Measurements from ENCODE around the gene LTC4S.

The LTC4S gene

GRCh38 chr5:179839328-179840256 is 45.8 kb downstream of the LTC4S start:
- Histone ChIP-seq H3K4me2 (ENCODE audit: insufficient read depth, low read length) (no peak overlapping the region), H3K4me1 (ENCODE audit: insufficient read depth, low read length) (peaks cover 12% of the 10 kb centered on the region), H3K9ac (ENCODE audit: low read depth, low read length) (no peak overlapping the region), H3K4me3 (ENCODE audit: low read depth in 1 of 2, low read length in 2 of 2) (no peak overlapping the region), H3K79me2 (ENCODE audit: insufficient read depth, low read length) (no peaks in the 10 kb centered on the region), H3K9me3 (ENCODE audit: insufficient read depth, low read length, severe bottlenecking) (peaks cover 4% of the 10 kb centered on the region), H2AFZ (ENCODE audit: low read depth, low read length) (no peak overlapping the region), H3K36me3 (ENCODE audit: insufficient read depth, low read length) (peaks cover 39% of the 10 kb centered on the region), H3K27me3 (ENCODE audit: insufficient read depth, low read length, poor library complexity) (no peaks in the 10 kb centered on the region), H3K27ac (ENCODE audit: low read length) (no peak overlapping the region), H4K20me1 (ENCODE audit: insufficient read depth, low read length) (no peaks in the 10 kb centered on the region)
- DNase-seq (no peak), ATAC-seq (ENCODE audit: insufficient read depth, low read depth) (no peak)
- TF ChIP-seq CTCF (IDR thresholded peaks at IDR 0.05; ENCODE audit: borderline replicate concordance, extremely low read depth, low read length, poor library complexity, severe bottlenecking): no peak
- no peak for TF ChIP-seq EZH2 (IDR thresholded peaks at IDR 0.05; ENCODE audit: borderline replicate concordance, low read depth, low read length, severe bottlenecking)

GRCh38 chr5:179840321-179840720 is 46.5 kb downstream of the LTC4S start:
- H3K4me3 ChIP-seq (ENCODE audit: low read depth in 1 of 2, low read length in 2 of 2): no peak overlapping the region
- H3K4me2 ChIP-seq (ENCODE audit: insufficient read depth, low read length): no peak overlapping the region
- peaks cover 9% of the 10 kb centered on the region for H3K9me3 ChIP-seq (ENCODE audit: insufficient read depth, low read length, severe bottlenecking)
- peaks cover 39% of the 10 kb centered on the region for H3K36me3 ChIP-seq (ENCODE audit: insufficient read depth, low read length)
- TF ChIP-seq CTCF (IDR thresholded peaks at IDR 0.05; ENCODE audit: borderline replicate concordance, extremely low read depth, low read length, poor library complexity, severe bottlenecking): no peak
- no peak for TF ChIP-seq EZH2 (IDR thresholded peaks at IDR 0.05; ENCODE audit: borderline replicate concordance, low read depth, low read length, severe bottlenecking)
- no peaks in the 10 kb centered on the region for H4K20me1 ChIP-seq (ENCODE audit: insufficient read depth, low read length)
- H3K27ac ChIP-seq (ENCODE audit: low read length): no peak overlapping the region
- no peaks in the 10 kb centered on the region for H3K27me3 ChIP-seq (ENCODE audit: insufficient read depth, low read length, poor library complexity)
- no peaks in the 10 kb centered on the region for H3K79me2 ChIP-seq (ENCODE audit: insufficient read depth, low read length)
- ATAC-seq (ENCODE audit: insufficient read depth, low read depth) (no peak), DNase-seq (no peak)
- H3K9ac ChIP-seq (ENCODE audit: low read depth, low read length): no peak overlapping the region
- H3K4me1 ChIP-seq (ENCODE audit: insufficient read depth, low read length): peaks cover 12% of the 10 kb centered on the region
- no peak overlapping the region for H2AFZ ChIP-seq (ENCODE audit: low read depth, low read length)

- TF ChIP-seq EZH2 (IDR thresholded peaks at IDR 0.05; ENCODE audit: borderline replicate concordance, low read depth, low read length, severe bottlenecking) (no peak), CTCF (IDR thresholded peaks at IDR 0.05; ENCODE audit: borderline replicate concordance, extremely low read depth, low read length, poor library complexity, severe bottlenecking) (no peak)
- Histone ChIP-seq H3K4me3 (ENCODE audit: low read depth in 1 of 2, low read length in 2 of 2) (no peak overlapping the region), H3K79me2 (ENCODE audit: insufficient read depth, low read length) (no peaks in the 10 kb centered on the region), H3K27me3 (ENCODE audit: insufficient read depth, low read length, poor library complexity) (no peaks in the 10 kb centered on the region), H3K4me1 (ENCODE audit: insufficient read depth, low read length) (peaks cover 12% of the 10 kb centered on the region), H4K20me1 (ENCODE audit: insufficient read depth, low read length) (no peaks in the 10 kb centered on the region), H3K27ac (ENCODE audit: low read length) (no peak overlapping the region), H3K36me3 (ENCODE audit: insufficient read depth, low read length) (peaks cover 38% of the 10 kb centered on the region), H3K9ac (ENCODE audit: low read depth, low read length) (no peak overlapping the region), H2AFZ (ENCODE audit: low read depth, low read length) (no peak overlapping the region), H3K4me2 (ENCODE audit: insufficient read depth, low read length) (no peak overlapping the region), H3K9me3 (ENCODE audit: insufficient read depth, low read length, severe bottlenecking) (peaks cover 9% of the 10 kb centered on the region)
- no peak for DNase-seq
- no peak for ATAC-seq (ENCODE audit: insufficient read depth, low read depth)
Measured at GRCh38 chr5:179840766-179841165, 47.0 kb downstream of the LTC4S start.
